Activated T-cell treated with anti-CD3 and anti-CD28 coated beads, Interleukin-2, amount 50 U/mL, for 24 hours (primary cell): Measurements from ENCODE around the gene SARDH.
A peak's percentile ranks its signal among the peaks of the same experiment; 100 is the strongest.

Source experiments
- DNase-seq: peaks from one replicate; pipeline ENCODE4 v3.0.0-alpha.2; 2020
- H3K27ac Mint-ChIP-seq: 2 replicates; pipeline ENCODE4 v1.8.0; 2020; ENCODE audit warnings: mild to moderate bottlenecking, mixed read lengths
- H3K27me3 Mint-ChIP-seq: 2 replicates; pipeline ENCODE4 v1.8.0; 2020; ENCODE audit warnings: mixed read lengths
- H3K36me3 Mint-ChIP-seq: 2 replicates; pipeline ENCODE4 v1.8.0; 2020; ENCODE audit warnings: low read depth, mixed read lengths
- H3K4me1 Mint-ChIP-seq: 2 replicates; pipeline ENCODE4 v1.8.0; 2020; ENCODE audit warnings: low read depth, mixed read lengths
- H3K4me3 Mint-ChIP-seq: 2 replicates; pipeline ENCODE4 v1.8.0; 2020; ENCODE audit warnings: mild to moderate bottlenecking, moderate library complexity, mixed read lengths
- H3K9me3 Mint-ChIP-seq: 2 replicates; pipeline ENCODE4 v1.8.0; 2020; ENCODE audit warnings: mixed read lengths

The SARDH gene

GRCh38 chr9:133779516-133780403 is 41.6 kb upstream of the SARDH start:
- H3K4me1 Mint-ChIP-seq: no peaks in the 10 kb centered on the region
- H3K27ac Mint-ChIP-seq: no peak overlapping the region
- DNase-seq: no peak
- H3K9me3 Mint-ChIP-seq: no peaks in the 10 kb centered on the region
- no peak overlapping the region for H3K4me3 Mint-ChIP-seq
- H3K36me3 Mint-ChIP-seq: peaks cover 3% of the 10 kb centered on the region
- no peaks in the 10 kb centered on the region for H3K27me3 Mint-ChIP-seq

GRCh38 chr9:133779081-133779480 is 40.9 kb upstream of the SARDH start:
- Mint-ChIP-seq H3K9me3 (peaks cover 7% of the 10 kb centered on the region), H3K36me3 (peaks cover 10% of the 10 kb centered on the region), H3K27ac (no peak overlapping the region), H3K4me3 (no peak overlapping the region), H3K4me1 (no peaks in the 10 kb centered on the region), H3K27me3 (no peaks in the 10 kb centered on the region)
- DNase-seq: no peak

GRCh38 chr9:133778336-133779013 is 40.3 kb upstream of the SARDH start:
- H3K4me1 Mint-ChIP-seq: no peaks in the 10 kb centered on the region
- H3K4me3 Mint-ChIP-seq: no peak overlapping the region
- no peaks in the 10 kb centered on the region for H3K27me3 Mint-ChIP-seq
- H3K9me3 Mint-ChIP-seq: peaks cover 11% of the 10 kb centered on the region
- H3K36me3 Mint-ChIP-seq: peaks cover 14% of the 10 kb centered on the region
- DNase-seq: no peak
- H3K27ac Mint-ChIP-seq: no peak overlapping the region

GRCh38 chr9:133777871-133778270 is 39.7 kb upstream of the SARDH start:
- H3K36me3 Mint-ChIP-seq: peaks cover 15% of the 10 kb centered on the region
- H3K9me3 Mint-ChIP-seq: peaks cover 12% of the 10 kb centered on the region
- H3K27ac Mint-ChIP-seq: no peak overlapping the region
- H3K4me3 Mint-ChIP-seq: no peak overlapping the region
- H3K4me1 Mint-ChIP-seq: no peaks in the 10 kb centered on the region
- no peak for DNase-seq
- H3K27me3 Mint-ChIP-seq: no peaks in the 10 kb centered on the region

- Mint-ChIP-seq H3K9me3 (peaks cover 12% of the 10 kb centered on the region), H3K4me1 (no peaks in the 10 kb centered on the region), H3K27ac (no peak overlapping the region), H3K36me3 (peaks cover 15% of the 10 kb centered on the region), H3K27me3 (no peaks in the 10 kb centered on the region), H3K4me3 (no peak overlapping the region)
- no peak for DNase-seq
Measured at GRCh38 chr9:133777068-133777791, 39.1 kb upstream of the SARDH start.

GRCh38 chr9:133775951-133776905 is 38.1 kb upstream of the SARDH start:
- H3K36me3 Mint-ChIP-seq: peaks cover 15% of the 10 kb centered on the region
- H3K27me3 Mint-ChIP-seq: no peaks in the 10 kb centered on the region
- H3K27ac Mint-ChIP-seq: no peak overlapping the region

GRCh38 chr9:133775291-133775690 is 37.1 kb upstream of the SARDH start:
- Mint-ChIP-seq H3K27ac (no peak overlapping the region), H3K4me3 (no peak overlapping the region), H3K4me1 (no peaks in the 10 kb centered on the region), H3K9me3 (peaks cover 12% of the 10 kb centered on the region), H3K36me3 (peaks cover 15% of the 10 kb centered on the region), H3K27me3 (no peaks in the 10 kb centered on the region)
- no peak for DNase-seq

More at GRCh38 chr9:133775951-133776905, 38.1 kb upstream of the SARDH start:
- H3K4me3 Mint-ChIP-seq: no peak overlapping the region
- peaks cover 12% of the 10 kb centered on the region for H3K9me3 Mint-ChIP-seq
- no peak for DNase-seq
- no peaks in the 10 kb centered on the region for H3K4me1 Mint-ChIP-seq

- H3K4me1 Mint-ChIP-seq: no peaks in the 10 kb centered on the region
- DNase-seq: no peak
- peaks cover 12% of the 10 kb centered on the region for H3K9me3 Mint-ChIP-seq
- H3K4me3 Mint-ChIP-seq: no peak overlapping the region
- no peaks in the 10 kb centered on the region for H3K27me3 Mint-ChIP-seq
- H3K27ac Mint-ChIP-seq: no peak overlapping the region
- H3K36me3 Mint-ChIP-seq: peaks cover 15% of the 10 kb centered on the region
Measured at GRCh38 chr9:133774799-133775198, 36.6 kb upstream of the SARDH start.

- Mint-ChIP-seq H3K9me3 (peaks cover 12% of the 10 kb centered on the region), H3K4me1 (no peaks in the 10 kb centered on the region), H3K27me3 (no peaks in the 10 kb centered on the region), H3K4me3 (no peak overlapping the region), H3K36me3 (peaks cover 15% of the 10 kb centered on the region), H3K27ac (no peak overlapping the region)
- DNase-seq: no peak
Measured at GRCh38 chr9:133773889-133774655, 35.9 kb upstream of the SARDH start.

- no peaks in the 10 kb centered on the region for H3K27me3 Mint-ChIP-seq
Measured at GRCh38 chr9:133772581-133772980, 34.4 kb upstream of the SARDH start.

GRCh38 chr9:133771486-133772482 is 33.6 kb upstream of the SARDH start:
- peak; percentile 22 for DNase-seq
- no peak overlapping the region for H3K27ac Mint-ChIP-seq
- H3K9me3 Mint-ChIP-seq: peaks cover 16% of the 10 kb centered on the region
- no peak overlapping the region for H3K4me3 Mint-ChIP-seq
- no peaks in the 10 kb centered on the region for H3K4me1 Mint-ChIP-seq
- H3K27me3 Mint-ChIP-seq: no peaks in the 10 kb centered on the region
- H3K36me3 Mint-ChIP-seq: peaks cover 16% of the 10 kb centered on the region

More at GRCh38 chr9:133772581-133772980, 34.4 kb upstream of the SARDH start:
- H3K36me3 Mint-ChIP-seq: peaks cover 15% of the 10 kb centered on the region
- no peak overlapping the region for H3K4me3 Mint-ChIP-seq
- H3K9me3 Mint-ChIP-seq: peaks cover 14% of the 10 kb centered on the region
- H3K4me1 Mint-ChIP-seq: no peaks in the 10 kb centered on the region
- no peak for DNase-seq
- H3K27ac Mint-ChIP-seq: no peak overlapping the region

- peaks cover 18% of the 10 kb centered on the region for H3K9me3 Mint-ChIP-seq
- no peaks in the 10 kb centered on the region for H3K4me1 Mint-ChIP-seq
- DNase-seq: peak; percentile 9
- H3K4me3 Mint-ChIP-seq: no peak overlapping the region
- no peaks in the 10 kb centered on the region for H3K27me3 Mint-ChIP-seq
- H3K36me3 Mint-ChIP-seq: peaks cover 17% of the 10 kb centered on the region
- no peak overlapping the region for H3K27ac Mint-ChIP-seq
Measured at GRCh38 chr9:133770076-133770777, 32.1 kb upstream of the SARDH start.
